Ecto neural progenitor cell (in vitro differentiated cells): ENCODE results near the gene CREG1.

Experiments used
- DNase-seq: peaks from one replicate; pipeline ENCODE4 v3.0.0-alpha.2; 2018; ENCODE audit warnings: low spot score

The CREG1 gene

DNA sequence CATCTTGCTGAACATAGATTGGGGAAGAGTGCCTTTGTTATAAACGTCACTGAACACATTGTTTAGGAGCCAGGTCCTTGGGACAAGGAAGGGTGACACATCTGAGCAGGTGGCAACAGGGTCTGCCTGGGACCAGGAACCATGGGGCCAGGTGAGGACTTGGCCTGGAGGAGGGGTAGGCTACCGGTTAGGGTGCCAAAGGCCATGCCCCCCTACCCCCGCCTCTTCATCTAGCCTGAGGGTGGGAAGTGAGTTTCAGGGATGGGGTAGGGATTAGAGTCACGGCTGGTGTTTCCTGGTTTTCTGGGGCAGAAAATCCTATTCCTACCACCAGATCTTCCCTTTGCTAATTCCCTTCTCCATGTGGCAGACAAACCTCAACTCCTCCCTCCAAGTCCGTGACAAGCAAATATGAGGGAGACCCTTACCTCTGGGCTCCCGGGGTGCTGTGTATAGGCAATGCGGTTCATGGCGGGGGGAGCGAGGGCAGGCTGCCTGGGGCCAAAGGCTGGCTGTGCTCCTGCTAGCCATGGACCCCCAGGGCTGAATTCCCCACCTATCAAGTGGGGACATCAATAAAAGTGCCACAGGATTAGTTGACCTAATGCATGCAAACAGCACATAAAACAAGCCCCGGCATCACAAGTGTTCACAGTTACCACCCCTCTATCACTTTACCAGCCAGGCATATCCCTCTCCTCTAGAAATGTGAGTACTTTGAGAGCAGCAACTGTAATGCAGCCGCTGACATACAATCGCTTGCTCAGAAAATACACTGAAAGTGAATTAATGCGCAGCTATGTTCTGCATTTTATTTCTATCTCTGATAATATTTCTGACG, 49.7 kb downstream of the CREG1 start:
- no peak for DNase-seq

DNA sequence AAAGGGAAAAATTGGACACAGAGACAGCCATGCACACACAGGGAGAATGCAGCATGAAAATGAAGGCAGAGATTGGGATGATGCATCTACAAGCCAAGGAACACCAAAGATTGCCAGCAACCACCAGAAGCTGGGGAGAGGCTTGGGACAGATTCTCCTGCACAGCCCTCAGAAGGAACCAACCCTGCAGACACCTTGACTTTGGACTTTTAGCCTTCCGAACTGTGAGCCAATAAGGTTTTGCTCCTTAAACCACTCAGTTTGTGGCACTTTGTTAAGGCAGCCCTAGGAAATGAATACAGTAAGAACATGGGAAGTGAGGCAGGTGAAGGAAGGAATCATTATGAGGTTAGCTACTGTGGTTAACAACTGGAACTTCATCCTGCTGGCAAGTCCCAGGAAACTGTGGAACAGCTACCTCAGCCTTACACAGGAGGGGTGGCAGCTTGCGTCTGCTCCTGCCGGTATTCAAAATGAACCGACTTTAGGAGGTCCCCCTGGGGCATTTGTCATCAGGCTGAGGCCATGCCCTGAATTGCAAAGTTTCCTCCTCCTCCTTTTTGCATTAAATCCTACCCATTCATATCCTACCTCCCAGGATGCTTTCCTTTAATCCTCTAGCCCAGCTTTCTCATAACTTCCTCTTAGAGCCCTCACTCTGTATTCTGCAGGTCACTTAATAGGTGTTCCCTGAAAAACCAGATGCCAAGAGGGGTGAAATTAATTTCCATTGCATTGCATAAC, 50.7 kb downstream of the CREG1 start:
- DNase-seq = peak; percentile 53

DNA sequence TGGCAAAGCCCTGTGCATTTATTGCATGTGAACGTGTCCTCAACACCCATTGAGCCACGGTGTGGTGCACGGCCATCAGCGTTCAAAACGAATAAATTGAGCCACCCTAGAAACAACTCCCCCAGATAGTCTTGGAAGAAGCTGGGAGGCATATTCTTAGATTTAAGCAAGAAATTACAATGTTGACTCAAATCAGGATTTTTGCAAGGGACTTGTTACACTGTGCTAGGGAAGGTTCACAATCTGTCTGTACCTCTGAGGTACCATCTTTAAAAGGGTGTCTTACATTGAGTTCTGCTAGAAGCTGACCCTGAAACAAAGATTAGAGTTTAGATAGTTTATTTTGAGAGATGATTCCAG, 51.4 kb downstream of the CREG1 start:
- no peak for DNase-seq

DNA sequence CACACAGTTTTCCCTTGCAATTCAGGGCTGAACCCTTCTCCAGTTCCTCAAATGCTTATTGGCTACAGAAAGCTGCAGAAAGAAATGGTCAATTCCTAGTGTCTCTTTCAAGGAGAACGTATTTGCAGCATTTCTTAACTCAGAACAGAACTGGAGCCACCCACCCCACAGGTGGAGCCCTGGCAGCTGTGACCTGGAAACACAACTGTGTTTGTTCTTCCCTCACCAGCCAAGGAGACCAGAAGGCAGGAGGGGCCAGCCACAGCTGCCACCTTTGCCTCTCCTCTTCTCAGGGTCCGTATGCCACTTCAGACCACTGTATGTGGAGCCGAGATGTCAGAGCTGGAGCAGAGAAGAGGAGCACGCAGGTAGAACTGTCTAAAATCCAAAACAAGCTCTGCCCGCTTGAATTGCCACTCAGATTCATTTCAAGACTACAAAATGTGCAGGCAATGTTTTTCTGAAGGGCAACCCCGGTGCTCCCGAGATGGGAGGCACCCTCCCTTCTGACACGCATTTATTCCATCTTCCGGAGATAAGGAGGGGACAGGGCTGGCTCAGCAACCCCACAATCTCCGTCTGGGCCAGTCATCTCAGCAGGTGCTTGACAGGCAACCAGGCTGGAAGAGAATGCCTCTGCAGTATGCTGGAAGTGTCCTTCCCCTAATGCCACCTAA, 51.9 kb downstream of the CREG1 start:
- DNase-seq = peak; percentile 47

DNA sequence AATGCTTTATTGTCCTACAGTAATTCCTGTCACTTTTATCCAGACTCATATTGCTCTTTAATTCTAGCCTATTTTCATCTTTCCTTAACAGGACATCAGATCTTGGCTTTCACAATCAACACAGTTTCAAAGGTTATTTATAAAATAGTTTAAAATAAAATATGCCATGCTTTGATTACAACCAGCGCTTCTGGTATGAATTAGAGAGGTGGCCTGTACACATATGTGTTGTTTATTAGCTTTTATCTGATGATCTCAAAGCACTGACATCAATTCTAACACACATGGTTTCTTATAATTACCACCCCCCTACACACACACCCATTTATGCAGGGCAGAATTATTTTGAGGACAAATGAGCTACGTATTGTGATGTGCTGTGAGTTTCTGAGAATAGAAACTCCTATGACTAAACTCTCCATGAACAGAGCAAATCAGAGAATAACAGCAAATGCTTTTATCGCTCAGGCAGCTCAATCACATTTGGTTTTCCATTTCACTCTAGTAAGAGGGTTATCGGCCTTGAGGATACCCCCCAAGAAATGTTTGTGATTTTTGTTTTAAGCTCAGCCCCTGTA, 53.2 kb downstream of the CREG1 start:
- DNase-seq = no peak

DNA sequence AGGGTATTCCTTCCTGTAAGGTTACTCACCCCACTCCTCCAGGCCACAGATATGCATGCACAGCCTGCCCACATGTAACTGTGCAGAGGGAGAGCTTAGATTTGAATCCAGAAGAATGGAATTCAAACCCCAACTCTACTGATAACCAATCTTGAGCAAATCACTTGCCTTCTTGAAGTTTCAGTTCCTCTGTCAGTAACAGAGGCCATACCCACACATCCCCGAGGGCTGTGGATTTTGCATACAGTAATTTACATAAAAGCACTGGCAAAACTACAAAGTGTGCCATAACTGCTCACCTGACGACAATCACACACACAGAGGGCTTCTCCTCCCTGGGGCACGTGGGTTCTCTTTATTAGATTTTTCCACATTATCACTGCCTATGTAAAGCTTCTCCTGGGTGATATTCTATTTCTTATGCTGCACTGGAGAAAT, 53.9 kb downstream of the CREG1 start:
- DNase-seq = no peak

DNA sequence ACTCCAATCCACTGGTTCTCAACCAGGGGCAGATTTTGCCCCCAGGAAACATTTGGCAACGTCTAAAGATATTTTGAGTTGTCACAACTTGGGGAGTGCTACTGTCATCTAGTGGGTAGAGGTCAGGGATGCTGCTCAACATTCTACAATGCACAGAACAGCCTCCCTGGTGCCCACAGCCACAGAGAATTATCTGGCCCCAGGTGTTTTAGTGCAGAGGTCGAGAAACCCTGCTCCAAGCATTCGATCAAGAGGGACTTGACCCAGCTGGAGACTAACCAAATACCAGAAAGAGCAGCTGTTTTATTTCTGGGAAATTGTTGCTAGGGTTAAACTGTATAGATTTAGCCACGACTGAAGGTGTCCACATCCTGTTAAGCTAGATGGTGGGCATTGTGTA, 54.5 kb downstream of the CREG1 start:
- DNase-seq = no peak

DNA sequence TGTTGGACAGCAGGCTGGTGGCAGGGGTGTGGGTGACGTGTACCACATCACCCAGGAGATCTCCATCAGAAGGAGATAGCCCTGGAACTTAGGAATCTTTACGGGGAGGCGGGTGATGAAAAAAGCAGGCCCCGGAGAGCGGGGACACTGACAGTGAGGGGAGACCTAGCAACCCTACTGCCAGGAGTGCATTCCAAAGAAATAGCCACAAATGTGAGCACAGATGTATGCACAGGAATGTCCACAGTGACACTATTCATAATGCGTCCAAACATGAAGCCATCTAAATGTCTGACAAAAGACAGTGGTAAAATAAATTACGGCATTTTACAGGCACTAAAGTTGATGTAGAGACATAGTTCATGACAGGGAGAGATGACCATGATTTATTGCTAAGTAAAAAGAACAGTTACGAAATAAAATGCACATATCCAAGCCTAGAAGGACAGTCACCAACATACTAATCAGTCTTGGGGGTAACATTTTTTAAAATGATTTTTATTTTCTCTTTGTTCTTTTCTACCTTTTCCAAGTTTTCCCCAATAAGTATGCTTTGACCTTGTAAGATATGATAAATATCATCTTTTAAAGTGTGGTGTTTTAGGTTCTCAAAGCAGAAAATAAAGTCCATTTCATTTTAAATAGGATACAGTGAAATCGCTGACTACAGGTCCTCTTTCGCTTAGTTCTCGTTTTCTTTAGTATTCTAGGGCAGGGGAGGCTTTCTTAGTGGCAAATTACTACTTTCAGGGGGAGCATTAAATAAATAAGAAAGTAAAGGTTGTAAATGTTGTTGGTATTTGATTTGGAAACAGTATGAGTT, 56.6 kb downstream of the CREG1 start:
- no peak for DNase-seq

DNA sequence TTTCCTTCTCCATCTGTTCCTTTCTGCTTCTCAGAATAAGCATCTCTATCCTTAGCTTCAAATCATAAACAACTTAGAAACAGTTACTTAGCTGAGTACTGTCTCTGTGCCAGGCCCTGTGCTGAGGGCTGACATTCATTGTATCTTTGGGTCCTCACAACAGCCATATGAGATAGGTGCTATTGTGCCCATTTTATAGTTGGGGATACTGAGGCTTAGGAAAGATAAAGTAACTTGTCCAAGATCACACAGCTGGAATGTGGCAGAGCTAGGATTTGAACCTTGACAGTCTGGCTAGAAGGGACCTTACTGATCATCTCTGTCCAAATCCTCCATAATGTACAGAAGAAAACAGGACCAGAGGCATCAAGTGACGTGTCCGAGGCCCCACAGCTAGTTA, 60.2 kb downstream of the CREG1 start:
- no peak for DNase-seq

DNA sequence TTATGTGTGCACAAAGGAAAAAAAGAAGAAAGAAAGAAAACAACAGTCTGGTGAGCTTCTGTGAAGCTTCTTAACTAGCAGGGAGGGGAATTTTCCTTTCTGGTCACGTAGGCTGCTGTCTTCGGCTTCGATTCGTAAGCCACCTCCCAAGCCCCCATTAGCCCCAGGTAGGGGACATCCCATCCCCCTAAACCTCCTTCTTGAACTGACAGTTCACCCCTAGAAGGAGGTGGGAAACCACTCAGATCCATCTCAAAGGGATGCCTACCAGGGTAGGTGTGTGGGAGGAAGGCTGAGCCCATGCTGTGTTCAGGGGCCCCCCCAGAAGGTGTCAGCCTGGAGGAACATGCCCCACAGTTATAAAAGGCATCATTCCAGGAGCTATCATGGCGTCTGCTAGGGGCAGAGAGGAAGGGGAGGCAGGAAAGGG, 61.1 kb downstream of the CREG1 start:
- no peak for DNase-seq

DNA sequence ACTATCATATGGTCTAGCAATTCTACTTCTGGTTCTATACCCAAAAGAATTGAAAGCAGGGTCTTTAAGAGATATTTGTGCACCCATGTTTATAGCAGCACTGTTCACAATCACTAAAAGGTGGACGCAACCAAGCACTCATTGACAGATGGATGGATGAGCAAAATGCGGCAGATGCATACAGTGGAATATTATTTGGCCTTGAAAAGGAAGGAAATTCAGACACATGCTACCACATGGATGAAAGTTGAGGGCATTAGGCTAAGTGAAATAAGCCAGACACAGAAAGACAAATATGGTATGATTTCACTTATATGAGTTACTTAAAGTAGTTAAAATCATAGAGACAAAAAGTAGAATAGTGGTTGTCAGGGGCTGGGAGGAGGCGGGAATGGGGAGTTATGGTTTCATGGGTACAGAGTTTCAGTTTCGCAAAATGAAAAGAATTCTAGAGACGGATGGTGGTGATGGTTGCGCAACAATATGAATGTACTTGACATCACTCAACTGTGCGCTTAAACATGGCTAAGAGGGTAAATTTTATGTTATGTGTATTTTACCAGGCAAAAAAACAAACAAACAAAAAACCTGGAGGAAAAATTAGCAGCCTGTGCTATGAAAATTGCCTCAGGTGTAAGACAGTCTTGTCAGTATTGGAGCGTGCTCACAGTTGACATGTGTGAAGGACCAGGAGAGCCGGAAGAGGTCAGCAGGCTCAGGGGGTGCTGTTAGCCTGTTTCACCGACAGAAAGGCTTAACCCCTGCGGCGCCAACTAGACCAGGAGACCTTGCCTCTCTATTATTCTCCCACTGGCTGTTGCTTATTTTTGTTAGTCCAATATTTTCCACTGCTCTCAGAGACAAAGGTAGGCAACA, 61.7 kb downstream of the CREG1 start:
- no peak for DNase-seq
